ENCODE data around the gene BRCC3.
"Not testable (repeated sequence)": the region's sequence is repeated elsewhere in the genome, so short reads cannot be mapped to it uniquely, and the experiment has no call there.

The BRCC3 gene

GRCh38 chrX:155112171-155112570, 40.9 kb downstream of the BRCC3 start:
- DNase-seq (ENCODE audit: low read depth) = no peak
- Histone ChIP-seq H3K27me3 (replicated peaks; ENCODE audit: control insufficient read depth, insufficient read depth, low read length) (no peaks in the 10 kb centered on the region), H3K4me3 (ENCODE audit: low read length) (no peak overlapping the region), H3K4me1 (ENCODE audit: control insufficient read depth, insufficient read depth, low read length) (no peaks in the 10 kb centered on the region), H3K9ac (ENCODE audit: low read length) (no peak overlapping the region), H3K9me3 (ENCODE audit: control insufficient read depth, low read length) (peaks cover 7% of the 10 kb centered on the region), H3K36me3 (ENCODE audit: control insufficient read depth, insufficient read depth, low read length, severe bottlenecking) (peaks cover 6% of the 10 kb centered on the region)

DNA sequence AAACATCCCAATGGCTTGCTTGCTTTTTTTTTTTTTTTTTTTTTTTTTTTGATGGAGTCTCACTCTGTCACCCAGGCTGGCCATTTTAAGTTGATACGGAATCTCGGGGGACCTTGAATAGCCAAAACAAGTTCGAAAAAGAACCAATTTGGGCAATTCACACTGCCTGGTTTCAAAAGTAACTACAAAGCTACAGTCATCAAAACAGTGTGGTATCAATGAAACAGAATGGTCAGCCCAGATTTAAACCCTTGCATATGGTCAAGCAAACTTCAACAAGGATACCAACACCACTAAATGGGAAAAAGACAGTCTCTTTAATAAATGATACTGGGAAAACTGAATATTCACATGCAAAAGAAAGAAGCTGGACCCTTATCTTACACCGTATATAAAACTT, 41.8 kb downstream of the BRCC3 start:
- Histone ChIP-seq H3K27me3 (replicated peaks; ENCODE audit: control insufficient read depth, insufficient read depth, low read length) (no peaks in the 10 kb centered on the region), H3K4me1 (ENCODE audit: control insufficient read depth, insufficient read depth, low read length) (no peaks in the 10 kb centered on the region), H3K9me3 (ENCODE audit: control insufficient read depth, low read length) (peaks cover 7% of the 10 kb centered on the region), H3K36me3 (ENCODE audit: control insufficient read depth, insufficient read depth, low read length, severe bottlenecking) (peaks cover 4% of the 10 kb centered on the region), H3K4me3 (ENCODE audit: low read length) (no peak overlapping the region), H3K9ac (ENCODE audit: low read length) (no peak overlapping the region)
- DNase-seq (ENCODE audit: low read depth) = no peak

- Histone ChIP-seq H3K9me3 (ENCODE audit: control insufficient read depth, low read length) (peaks cover 7% of the 10 kb centered on the region), H3K4me1 (ENCODE audit: control insufficient read depth, insufficient read depth, low read length) (no peaks in the 10 kb centered on the region), H3K36me3 (ENCODE audit: control insufficient read depth, insufficient read depth, low read length, severe bottlenecking) (peaks cover 9% of the 10 kb centered on the region), H3K9ac (ENCODE audit: low read length) (no peak overlapping the region), H3K27me3 (replicated peaks; ENCODE audit: control insufficient read depth, insufficient read depth, low read length) (no peaks in the 10 kb centered on the region), H3K4me3 (ENCODE audit: low read length) (no peak overlapping the region)
- DNase-seq (ENCODE audit: low read depth) = no peak
These were observed 44.0 kb downstream of the BRCC3 start for GRCh38 chrX:155115174-155115819.

- H3K36me3 ChIP-seq (ENCODE audit: control insufficient read depth, insufficient read depth, low read length, severe bottlenecking) = no peaks in the 10 kb centered on the region
- no peaks in the 10 kb centered on the region for H3K27me3 ChIP-seq (replicated peaks; ENCODE audit: control insufficient read depth, insufficient read depth, low read length)
- H3K4me1 ChIP-seq (ENCODE audit: control insufficient read depth, insufficient read depth, low read length) = no peaks in the 10 kb centered on the region
- DNase-seq (ENCODE audit: low read depth) = no peak
- H3K4me3 ChIP-seq (ENCODE audit: low read length) = no peak overlapping the region
- H3K9ac ChIP-seq (ENCODE audit: low read length) = no peak overlapping the region
- no peaks in the 10 kb centered on the region for H3K9me3 ChIP-seq (ENCODE audit: control insufficient read depth, low read length)
These were observed 56.2 kb downstream of the BRCC3 start for GRCh38 chrX:155127465-155127864.

DNA sequence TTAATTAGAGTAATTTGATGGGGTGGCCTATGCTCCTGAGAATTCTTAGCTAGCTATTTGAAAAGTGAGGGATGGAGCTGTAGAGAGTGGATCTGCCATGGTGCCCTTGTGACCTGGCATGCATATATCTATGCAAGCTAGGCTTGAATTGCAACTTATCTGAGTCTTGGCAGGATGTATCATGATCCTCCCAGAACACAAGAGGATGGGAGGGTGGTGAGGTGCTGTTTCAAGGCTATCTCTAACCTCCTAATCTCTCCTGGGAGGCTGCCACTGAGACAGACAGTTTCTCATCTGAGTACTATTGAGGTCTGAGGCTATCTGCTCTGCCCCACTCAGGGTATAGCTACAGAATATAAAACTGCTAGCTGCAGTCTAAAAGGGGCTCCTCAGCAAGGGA, 56.6 kb downstream of the BRCC3 start:
- H3K9me3 ChIP-seq (ENCODE audit: control insufficient read depth, low read length) = no peaks in the 10 kb centered on the region
- no peak overlapping the region for H3K4me3 ChIP-seq (ENCODE audit: low read length)
- DNase-seq (ENCODE audit: low read depth) = no peak
- no peaks in the 10 kb centered on the region for H3K27me3 ChIP-seq (replicated peaks; ENCODE audit: control insufficient read depth, insufficient read depth, low read length)
- H3K36me3 ChIP-seq (ENCODE audit: control insufficient read depth, insufficient read depth, low read length, severe bottlenecking) = no peaks in the 10 kb centered on the region
- H3K4me1 ChIP-seq (ENCODE audit: control insufficient read depth, insufficient read depth, low read length) = no peaks in the 10 kb centered on the region
- H3K9ac ChIP-seq (ENCODE audit: low read length) = no peak overlapping the region

GRCh38 chrX:155132110-155132509, 60.8 kb downstream of the BRCC3 start:
- no peak for DNase-seq (ENCODE audit: low read depth)
- no peaks in the 10 kb centered on the region for H3K4me1 ChIP-seq (ENCODE audit: control insufficient read depth, insufficient read depth, low read length)
- no peaks in the 10 kb centered on the region for H3K9me3 ChIP-seq (ENCODE audit: control insufficient read depth, low read length)
- H3K27me3 ChIP-seq (replicated peaks; ENCODE audit: control insufficient read depth, insufficient read depth, low read length) = no peaks in the 10 kb centered on the region
- no peak overlapping the region for H3K9ac ChIP-seq (ENCODE audit: low read length)
- no peak overlapping the region for H3K4me3 ChIP-seq (ENCODE audit: low read length)
- no peaks in the 10 kb centered on the region for H3K36me3 ChIP-seq (ENCODE audit: control insufficient read depth, insufficient read depth, low read length, severe bottlenecking)

GRCh38 chrX:155134255-155134654, 62.9 kb downstream of the BRCC3 start:
- no peaks in the 10 kb centered on the region for H3K36me3 ChIP-seq (ENCODE audit: control insufficient read depth, insufficient read depth, low read length, severe bottlenecking)
- H3K9ac ChIP-seq (ENCODE audit: low read length) = no peak overlapping the region
- no peak for DNase-seq (ENCODE audit: low read depth)
- H3K4me3 ChIP-seq (ENCODE audit: low read length) = no peak overlapping the region
- H3K27me3 ChIP-seq (replicated peaks; ENCODE audit: control insufficient read depth, insufficient read depth, low read length) = no peaks in the 10 kb centered on the region
- no peaks in the 10 kb centered on the region for H3K9me3 ChIP-seq (ENCODE audit: control insufficient read depth, low read length)
- no peaks in the 10 kb centered on the region for H3K4me1 ChIP-seq (ENCODE audit: control insufficient read depth, insufficient read depth, low read length)

DNA sequence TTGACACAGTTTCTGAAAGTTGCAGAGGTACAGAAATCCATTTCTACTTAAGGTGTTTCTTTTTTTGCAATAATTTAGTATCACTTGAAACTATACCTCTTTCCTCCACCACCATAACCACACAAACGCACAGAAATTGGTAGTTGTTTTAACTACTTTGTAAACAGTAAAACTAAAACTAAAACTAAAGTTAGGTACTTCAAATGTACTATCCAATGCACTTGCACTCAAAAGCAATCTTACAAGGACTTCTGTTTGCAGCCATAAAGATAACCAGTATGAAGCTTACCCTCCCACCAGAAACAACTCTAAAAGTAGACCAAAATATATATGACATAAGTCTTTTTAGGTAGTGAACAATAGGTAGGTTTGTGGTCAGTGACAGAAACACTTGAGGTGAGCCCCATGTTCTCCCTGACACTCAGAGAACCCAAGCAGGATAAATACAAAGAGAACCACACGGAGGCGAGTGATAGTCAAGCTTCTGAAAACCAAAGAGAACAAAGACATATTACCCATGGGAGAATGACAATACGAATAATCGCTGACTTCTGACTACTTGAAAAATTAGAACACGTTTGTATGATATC, 72.7 kb downstream of the BRCC3 start:
- Histone ChIP-seq H3K36me3 (ENCODE audit: control insufficient read depth, insufficient read depth, low read length, severe bottlenecking) (no peaks in the 10 kb centered on the region), H3K9me3 (ENCODE audit: control insufficient read depth, low read length) (no peaks in the 10 kb centered on the region), H3K4me1 (ENCODE audit: control insufficient read depth, insufficient read depth, low read length) (peaks cover 5% of the 10 kb centered on the region), H3K27me3 (replicated peaks; ENCODE audit: control insufficient read depth, insufficient read depth, low read length) (no peaks in the 10 kb centered on the region), H3K4me3 (ENCODE audit: low read length) (no peak overlapping the region), H3K9ac (ENCODE audit: low read length) (no peak overlapping the region)
- no peak for DNase-seq (ENCODE audit: low read depth)

DNA sequence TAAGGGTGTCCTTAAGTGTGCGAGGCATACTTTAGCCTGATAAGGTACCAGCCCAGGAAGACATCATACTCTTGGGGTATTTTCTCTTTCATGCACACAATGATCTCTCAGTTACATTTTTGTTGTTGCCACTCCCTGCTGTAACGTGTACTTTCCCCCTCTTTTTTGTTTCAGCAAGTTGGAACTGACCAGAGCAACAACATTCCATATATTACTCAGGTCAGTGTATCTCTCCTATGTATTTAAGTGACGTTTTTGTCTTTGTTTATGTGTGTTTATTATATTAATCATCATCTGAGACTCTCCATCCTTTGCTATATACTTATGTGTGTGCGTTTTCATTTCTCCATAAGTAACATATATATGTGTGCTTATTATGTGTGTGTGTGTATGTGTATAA, 73.6 kb downstream of the BRCC3 start:
- DNase-seq (ENCODE audit: low read depth) = no peak
- Histone ChIP-seq H3K4me3 (ENCODE audit: low read length) (no peak overlapping the region), H3K9ac (ENCODE audit: low read length) (no peak overlapping the region), H3K9me3 (ENCODE audit: control insufficient read depth, low read length) (no peaks in the 10 kb centered on the region), H3K4me1 (ENCODE audit: control insufficient read depth, insufficient read depth, low read length) (peaks cover 5% of the 10 kb centered on the region), H3K36me3 (ENCODE audit: control insufficient read depth, insufficient read depth, low read length, severe bottlenecking) (no peaks in the 10 kb centered on the region), H3K27me3 (replicated peaks; ENCODE audit: control insufficient read depth, insufficient read depth, low read length) (no peaks in the 10 kb centered on the region)

- not testable (repeated sequence) for H3K4me1 ChIP-seq (ENCODE audit: control insufficient read depth, insufficient read depth, low read length); H3K36me3 ChIP-seq (ENCODE audit: control insufficient read depth, insufficient read depth, low read length, severe bottlenecking); H3K4me3 ChIP-seq (ENCODE audit: low read length); H3K9me3 ChIP-seq (ENCODE audit: control insufficient read depth, low read length); H3K27me3 ChIP-seq (replicated peaks; ENCODE audit: control insufficient read depth, insufficient read depth, low read length); H3K9ac ChIP-seq (ENCODE audit: low read length); DNase-seq (ENCODE audit: low read depth)
These were observed 76.3 kb downstream of the BRCC3 start for GRCh38 chrX:155147612-155148011.

GRCh38 chrX:155148166-155148565, 76.9 kb downstream of the BRCC3 start:
- H3K36me3 ChIP-seq (ENCODE audit: control insufficient read depth, insufficient read depth, low read length, severe bottlenecking); H3K4me3 ChIP-seq (ENCODE audit: low read length); H3K9me3 ChIP-seq (ENCODE audit: control insufficient read depth, low read length); DNase-seq (ENCODE audit: low read depth); H3K9ac ChIP-seq (ENCODE audit: low read length); H3K4me1 ChIP-seq (ENCODE audit: control insufficient read depth, insufficient read depth, low read length); H3K27me3 ChIP-seq (replicated peaks; ENCODE audit: control insufficient read depth, insufficient read depth, low read length): not testable (repeated sequence)

Data from adipocyte (in vitro differentiated cells).